22Rv1 (cell line): ENCODE data around the gene HES4.

Experiments
- ZFX ChIP-seq: fragments of 450-650 bp; IDR thresholded peaks from 2 replicates; pipeline ENCODE4 v1.6.1; 2017; ENCODE audit warnings: antibody characterized with exemption, borderline replicate concordance
- TF ChIP-seq, protein P1 (sequence below): fragments of 450-650 bp; IDR thresholded peaks from 2 replicates; pipeline ENCODE4 v1.5.1; 2017; ENCODE audit warnings: mild to moderate bottlenecking

DNA sequence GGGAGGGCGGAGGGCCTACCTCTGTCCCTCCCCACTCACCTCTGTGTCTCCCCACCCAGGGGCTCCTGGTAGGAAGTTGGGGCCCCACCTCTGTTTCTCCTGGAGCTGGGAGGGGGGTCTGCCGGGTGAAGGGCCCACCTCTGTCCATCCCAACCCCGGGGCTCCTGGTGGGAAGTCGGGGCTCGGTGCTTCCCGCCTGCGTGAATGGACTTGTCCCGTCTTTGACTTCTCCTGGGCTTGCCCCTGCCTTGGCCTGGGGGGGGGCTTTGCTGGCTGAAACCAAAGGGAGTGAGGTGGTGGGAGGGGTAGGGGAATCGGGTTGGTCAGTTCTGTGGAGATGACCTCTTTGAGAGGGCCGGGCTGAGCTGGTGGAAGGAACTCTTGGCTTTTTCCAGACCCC lies 25.8 kb upstream of the HES4 start:
- TF ChIP-seq, protein P1, sequence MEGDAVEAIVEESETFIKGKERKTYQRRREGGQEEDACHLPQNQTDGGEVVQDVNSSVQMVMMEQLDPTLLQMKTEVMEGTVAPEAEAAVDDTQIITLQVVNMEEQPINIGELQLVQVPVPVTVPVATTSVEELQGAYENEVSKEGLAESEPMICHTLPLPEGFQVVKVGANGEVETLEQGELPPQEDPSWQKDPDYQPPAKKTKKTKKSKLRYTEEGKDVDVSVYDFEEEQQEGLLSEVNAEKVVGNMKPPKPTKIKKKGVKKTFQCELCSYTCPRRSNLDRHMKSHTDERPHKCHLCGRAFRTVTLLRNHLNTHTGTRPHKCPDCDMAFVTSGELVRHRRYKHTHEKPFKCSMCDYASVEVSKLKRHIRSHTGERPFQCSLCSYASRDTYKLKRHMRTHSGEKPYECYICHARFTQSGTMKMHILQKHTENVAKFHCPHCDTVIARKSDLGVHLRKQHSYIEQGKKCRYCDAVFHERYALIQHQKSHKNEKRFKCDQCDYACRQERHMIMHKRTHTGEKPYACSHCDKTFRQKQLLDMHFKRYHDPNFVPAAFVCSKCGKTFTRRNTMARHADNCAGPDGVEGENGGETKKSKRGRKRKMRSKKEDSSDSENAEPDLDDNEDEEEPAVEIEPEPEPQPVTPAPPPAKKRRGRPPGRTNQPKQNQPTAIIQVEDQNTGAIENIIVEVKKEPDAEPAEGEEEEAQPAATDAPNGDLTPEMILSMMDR, result no peak
- no peak for TF ChIP-seq ZFX
